MG63 (cell line): ENCODE measurements around the gene CREB3L4. TPM values are rescaled to one million over a fixed set of nuclear protein-coding genes. Genes with fewer than 3 reads are reported as not detected.
A peak's percentile ranks its signal among the peaks of the same experiment; 100 is the strongest.

ENCODE experiments used
- DNase-seq: peaks from one replicate; pipeline ENCODE4 v3.0.0-alpha.2; 2020
- H3K27me3 ChIP-seq: fragments of 250-450 bp; sonication (Bioruptor Pico); 2 replicates; pipeline ENCODE4 v1.5.1; 2020; ENCODE audit warnings: mild to moderate bottlenecking, moderate library complexity
- H3K36me3 ChIP-seq: fragments of 250-450 bp; sonication (Bioruptor Pico); 2 replicates; pipeline ENCODE4 v1.5.1; 2020; ENCODE audit warnings: mild to moderate bottlenecking, moderate library complexity
- H3K4me3 ChIP-seq: fragments of 250-450 bp; sonication (Bioruptor Pico); 2 replicates; pipeline ENCODE4 v1.5.1; 2020; ENCODE audit warnings: mild to moderate bottlenecking, moderate library complexity
- H3K9me3 ChIP-seq: fragments of 250-450 bp; sonication (Bioruptor Pico); 2 replicates; pipeline ENCODE4 v1.5.1; 2020; ENCODE audit warnings: mild to moderate bottlenecking, moderate library complexity
- total RNA-seq: library from RNA; depleted of rRNA; stranded (reverse); fragments of >200 nt; shearing (Covaris generic); gene quantifications from 2 replicates; pipeline ENCODE4 v1.2.3, GENCODE V29; 2014; ENCODE audit warnings: low replicate concordance; rRNA removed

CREB3L4 gene, protein sequence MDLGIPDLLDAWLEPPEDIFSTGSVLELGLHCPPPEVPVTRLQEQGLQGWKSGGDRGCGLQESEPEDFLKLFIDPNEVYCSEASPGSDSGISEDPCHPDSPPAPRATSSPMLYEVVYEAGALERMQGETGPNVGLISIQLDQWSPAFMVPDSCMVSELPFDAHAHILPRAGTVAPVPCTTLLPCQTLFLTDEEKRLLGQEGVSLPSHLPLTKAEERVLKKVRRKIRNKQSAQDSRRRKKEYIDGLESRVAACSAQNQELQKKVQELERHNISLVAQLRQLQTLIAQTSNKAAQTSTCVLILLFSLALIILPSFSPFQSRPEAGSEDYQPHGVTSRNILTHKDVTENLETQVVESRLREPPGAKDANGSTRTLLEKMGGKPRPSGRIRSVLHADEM
- total RNA-seq, result 12.8 and 35.3 TPM in 2 replicates

DNA sequence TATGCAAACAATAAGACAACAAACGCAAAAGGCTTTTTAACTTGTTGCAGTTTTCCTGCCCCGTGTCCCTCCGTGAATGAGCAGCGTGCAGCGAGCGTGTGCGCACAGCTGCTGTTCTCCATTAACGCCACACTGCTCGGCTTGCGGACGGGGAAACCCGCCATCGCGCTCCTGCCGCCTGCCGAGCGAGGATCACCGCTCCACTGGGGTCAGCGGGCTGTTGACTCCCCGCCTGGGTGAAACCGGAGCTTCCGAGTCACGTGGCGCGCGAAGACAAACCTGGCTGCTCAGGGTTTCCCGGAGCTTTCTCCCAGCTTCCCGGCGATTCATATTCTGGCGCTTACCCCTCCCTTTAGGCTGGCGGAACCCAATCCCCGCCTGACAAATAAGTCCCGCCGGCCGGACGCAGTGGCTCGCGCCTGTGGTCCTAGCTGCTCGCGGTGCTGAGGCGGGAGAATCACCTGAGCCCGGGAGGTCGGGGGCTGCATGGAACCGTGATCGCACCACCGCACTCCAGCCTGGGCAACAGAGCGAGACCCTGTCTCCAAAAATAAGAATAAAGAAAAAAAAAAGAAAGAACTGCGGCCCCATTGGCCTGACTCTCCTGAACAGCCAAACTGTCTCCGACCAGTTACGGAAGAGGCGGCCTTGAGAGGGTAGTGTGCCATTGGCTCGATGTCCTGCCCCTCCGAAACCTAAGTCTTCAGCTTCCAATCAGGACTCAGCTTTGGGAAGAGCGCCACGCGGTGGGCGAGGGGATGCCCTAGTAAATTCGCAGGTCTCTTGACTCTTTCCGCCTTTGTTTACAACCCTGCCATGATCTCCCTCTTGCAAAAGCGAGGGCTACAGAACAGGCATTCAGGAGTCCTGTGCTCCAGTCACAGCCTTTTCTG is at the start of gene CREB3L4:
Gene CREB3L4 (plus strand): TSS at position 796 of the 893 bp plus-strand sequence. CDS start 624 bp downstream, outside the sequence.
- Histone ChIP-seq H3K27me3 (no peaks in the 10 kb centered on the region), H3K4me3 (peak within 1 kb of the TSS; percentile 63), H3K36me3 (peaks cover 5% of the 10 kb centered on the region), H3K9me3 (no peaks in the 10 kb centered on the region)
- peak; percentile 98 for DNase-seq

DNA sequence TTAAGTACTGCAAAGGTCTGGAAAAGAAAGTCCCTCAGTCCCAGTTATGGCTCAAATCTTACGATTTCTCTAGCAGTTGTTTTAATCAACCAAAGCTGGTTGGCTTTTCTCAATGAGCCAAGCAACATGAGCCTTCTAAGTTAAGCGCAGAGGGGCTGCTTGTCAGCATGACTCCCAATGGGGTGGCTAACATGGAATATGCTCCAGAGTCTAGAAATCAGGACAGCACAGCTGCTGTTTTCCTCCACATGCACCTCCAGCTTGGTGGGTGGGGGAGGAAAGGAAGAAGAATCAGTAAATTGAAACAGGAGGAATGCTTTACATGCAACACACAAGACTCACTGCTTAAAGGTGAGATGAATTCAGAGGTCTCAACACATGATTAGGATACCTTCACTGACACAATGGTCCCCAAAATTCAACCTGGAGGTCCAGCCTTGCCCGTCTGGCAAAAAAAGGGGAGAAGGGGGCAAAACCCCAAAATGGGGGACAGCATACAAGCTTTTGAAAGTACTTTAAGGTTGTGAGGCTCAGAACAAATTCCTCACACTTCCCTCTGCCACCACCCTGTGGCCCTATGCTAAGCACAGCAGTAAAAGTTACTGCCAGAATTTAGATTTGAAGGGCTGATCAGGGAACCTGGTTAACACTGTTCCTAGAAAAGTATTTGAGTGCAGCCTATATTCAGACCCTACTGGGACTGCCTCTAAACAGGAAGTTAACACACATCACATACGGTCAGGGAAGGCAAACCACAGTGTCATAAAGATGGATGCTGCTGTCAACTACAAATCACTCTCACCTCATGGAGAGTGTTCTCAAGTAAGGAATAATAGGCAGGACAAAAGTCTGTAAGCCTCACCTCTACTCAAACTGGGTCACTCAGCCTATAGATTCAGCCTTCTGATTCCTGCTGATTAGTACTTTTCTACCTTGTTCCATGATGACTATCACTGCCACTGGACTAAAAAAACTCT is 47.5 kb upstream of the CREB3L4 start:
- no peaks in the 10 kb centered on the region; the same call in 1 of the 2 replicates for H3K27me3 ChIP-seq
- H3K36me3 ChIP-seq, result peaks cover 18% of the 10 kb centered on the region
- no peak overlapping the region; the same call in 1 of the 2 replicates for H3K4me3 ChIP-seq
- no peak for DNase-seq
- no peaks in the 10 kb centered on the region for H3K9me3 ChIP-seq

DNA sequence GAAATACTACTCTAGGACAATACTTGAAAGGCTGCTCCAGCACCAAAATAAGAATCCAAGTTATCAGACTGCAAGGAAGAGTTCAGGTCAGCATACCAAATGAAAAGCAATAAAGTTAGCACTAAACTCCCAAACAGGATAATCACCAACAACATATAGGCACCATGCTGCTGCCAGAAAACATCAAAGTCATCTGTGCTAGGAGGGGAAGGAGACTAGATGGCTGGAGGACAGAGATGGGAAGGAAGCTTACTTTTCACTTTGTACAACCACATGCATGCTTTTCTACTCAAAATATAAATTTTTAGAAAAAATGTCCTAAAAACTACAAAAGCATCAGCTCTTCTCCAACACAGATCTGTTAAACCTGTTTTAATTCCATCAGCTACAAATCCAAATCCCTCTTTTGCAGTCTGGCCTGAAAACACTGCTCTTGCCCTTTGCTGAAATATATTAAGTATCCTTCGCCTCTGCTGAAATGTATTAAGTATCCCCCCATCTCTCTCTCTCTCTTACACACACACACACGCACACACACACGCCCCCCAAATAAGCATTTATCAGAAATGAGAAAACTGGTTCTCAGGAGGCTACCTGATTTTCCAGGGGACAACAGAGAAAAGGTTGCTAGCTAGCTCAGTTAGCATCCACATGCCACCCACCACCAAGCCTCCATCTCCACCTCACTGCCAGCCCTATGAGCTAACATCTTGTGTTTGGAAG is 46.5 kb upstream of the CREB3L4 start:
- Histone ChIP-seq H3K36me3 (peaks cover 16% of the 10 kb centered on the region), H3K9me3 (no peaks in the 10 kb centered on the region), H3K27me3 (no peaks in the 10 kb centered on the region; the same call in 1 of the 2 replicates), H3K4me3 (peak overlapping the region; percentile 69)
- no peak for DNase-seq

DNA sequence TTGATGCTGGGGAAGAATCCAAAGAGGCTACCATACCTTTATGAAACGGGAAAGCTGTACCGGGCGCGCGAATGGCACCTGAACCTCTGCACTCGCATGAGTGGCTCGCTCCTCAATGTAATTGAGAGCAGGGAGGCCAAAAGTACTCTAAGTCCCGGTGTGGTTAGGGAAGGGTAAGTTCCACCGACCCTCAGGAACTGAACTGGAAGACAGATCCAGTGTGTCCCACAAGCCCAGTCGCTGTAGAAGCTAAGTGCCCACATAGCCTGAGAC is 46.0 kb upstream of the CREB3L4 start:
- H3K27me3 ChIP-seq, result no peaks in the 10 kb centered on the region; the same call in 1 of the 2 replicates
- peak overlapping the region; percentile 69 for H3K4me3 ChIP-seq
- no peaks in the 10 kb centered on the region for H3K9me3 ChIP-seq
- DNase-seq, result no peak
- H3K36me3 ChIP-seq, result peaks cover 16% of the 10 kb centered on the region

DNA sequence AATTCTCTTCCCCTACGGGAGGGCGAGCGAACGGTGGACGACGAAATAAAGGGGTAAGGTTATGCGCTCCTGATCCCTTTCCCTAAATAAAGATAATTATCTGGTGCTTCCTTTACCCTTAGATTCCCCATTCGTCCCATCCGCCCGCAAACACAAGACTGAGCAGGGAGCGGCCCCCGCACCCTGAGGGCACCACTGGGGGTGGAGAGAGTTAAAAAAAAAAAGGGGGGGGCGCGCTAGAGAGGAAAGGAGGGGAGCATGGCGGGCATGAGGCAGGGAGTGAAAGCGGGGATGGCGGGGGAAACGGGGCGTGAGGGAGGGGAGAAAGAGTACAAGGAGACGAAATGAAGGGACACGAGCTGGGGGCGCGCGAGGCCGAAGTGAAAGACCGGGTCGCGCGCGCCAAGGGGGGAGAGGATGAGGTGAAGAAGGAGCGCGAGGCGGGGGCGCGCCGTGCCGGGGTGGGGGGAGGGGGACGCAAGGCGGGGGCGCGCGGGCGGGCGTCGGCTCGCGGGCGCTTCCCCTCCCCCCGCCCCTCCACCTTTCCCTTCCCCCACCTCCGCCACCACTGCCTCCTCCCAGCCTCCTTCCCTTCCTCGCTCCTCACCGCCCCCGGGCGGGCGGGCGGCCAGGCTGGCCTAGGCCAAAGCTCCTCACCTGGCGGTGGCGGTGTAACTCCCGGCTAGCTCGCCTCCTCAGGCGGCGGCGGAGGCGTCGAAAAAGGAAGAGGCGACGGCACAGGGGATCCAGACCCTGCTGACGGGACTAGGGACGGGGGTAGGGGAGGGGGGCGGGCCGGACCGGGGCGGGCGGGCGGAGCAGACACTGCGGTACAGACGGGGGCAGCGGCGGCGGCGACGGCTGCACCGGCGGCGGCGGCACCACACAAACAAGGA is 45.4 kb upstream of the CREB3L4 start:
- Histone ChIP-seq H3K4me3 (peak overlapping the region; percentile 69), H3K9me3 (no peaks in the 10 kb centered on the region), H3K27me3 (no peaks in the 10 kb centered on the region; the same call in 1 of the 2 replicates), H3K36me3 (peaks cover 16% of the 10 kb centered on the region)
- no peak for DNase-seq

DNA sequence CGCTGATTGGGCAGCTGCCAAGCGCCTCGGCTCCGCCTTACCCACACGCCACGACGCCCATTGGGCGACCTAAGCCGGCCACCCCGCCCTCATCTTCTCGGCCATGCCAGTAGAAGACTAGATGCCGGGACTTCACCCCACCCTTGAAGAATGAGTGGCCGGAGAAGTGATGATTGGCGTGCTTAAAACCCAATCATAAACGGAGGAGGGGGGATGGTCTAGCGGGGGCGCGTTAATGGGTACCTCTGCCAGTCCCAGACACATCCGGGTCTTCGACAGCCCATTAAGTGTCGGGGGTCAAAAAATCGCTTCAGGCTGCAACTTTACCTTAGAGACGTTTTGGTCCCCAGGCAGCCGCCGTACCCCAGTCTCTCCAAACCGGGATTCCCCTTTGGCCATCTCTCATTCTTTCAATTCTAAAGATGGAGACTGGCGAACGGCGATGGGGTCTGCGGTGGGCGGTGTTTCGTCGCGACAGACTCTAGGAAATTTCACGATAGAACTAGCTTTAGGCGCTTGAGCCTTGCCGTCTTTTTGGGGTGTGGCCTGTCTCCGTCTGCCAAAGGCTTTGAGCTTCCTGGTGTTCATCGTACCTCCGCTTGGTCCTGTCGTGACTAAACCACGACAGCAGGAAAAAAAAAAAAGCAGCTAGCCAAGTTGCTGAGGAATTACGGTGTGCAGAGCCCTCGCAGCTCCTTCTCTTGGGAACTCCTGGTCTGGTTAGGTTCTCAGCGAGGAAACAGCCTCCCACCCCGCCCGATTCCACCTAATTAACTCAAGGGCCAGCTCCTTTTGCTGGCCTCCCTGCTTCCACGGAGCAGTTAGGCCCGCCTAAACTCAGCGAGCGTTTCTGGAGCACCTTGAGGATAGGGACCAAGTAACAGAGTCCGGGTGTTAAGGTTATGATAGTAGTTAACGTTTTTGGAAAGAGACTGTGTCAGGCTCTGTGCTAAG is 44.5 kb upstream of the CREB3L4 start, which contains the start of gene GATAD2B:
Gene GATAD2B (minus strand): TSS at position 1 of the 954 bp plus-strand sequence. CDS start 94,625 bp downstream, outside the sequence.
- Histone ChIP-seq H3K4me3 (peak within 1 kb of the TSS; percentile 69), H3K36me3 (peaks cover 8% of the 10 kb centered on the region), H3K27me3 (no peaks in the 10 kb centered on the region), H3K9me3 (no peaks in the 10 kb centered on the region)
- DNase-seq, result peak; percentile 100

DNA sequence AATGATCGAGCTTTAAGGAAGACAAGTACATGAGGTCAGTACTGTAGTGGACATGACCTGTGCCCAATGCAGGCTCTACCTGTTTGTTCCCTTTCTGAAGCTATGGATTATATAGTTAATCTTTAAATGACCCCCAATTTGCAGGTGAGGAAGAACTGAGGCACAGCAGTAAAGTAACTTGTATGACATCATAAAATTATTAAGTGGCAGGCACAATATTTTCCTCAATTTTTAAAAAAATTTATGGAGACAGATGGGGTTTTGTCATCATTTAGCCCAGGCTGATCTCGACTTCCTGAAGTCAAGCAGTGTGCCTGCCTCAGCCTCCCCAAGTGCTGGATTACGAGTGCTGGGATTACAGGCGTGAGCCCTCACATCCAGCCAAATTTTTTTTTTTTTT is 41.3 kb upstream of the CREB3L4 start:
- no peak overlapping the region for H3K4me3 ChIP-seq
- no peaks in the 10 kb centered on the region for H3K9me3 ChIP-seq
- no peaks in the 10 kb centered on the region for H3K27me3 ChIP-seq
- DNase-seq, result no peak
- H3K36me3 ChIP-seq, result peaks cover 12% of the 10 kb centered on the region

DNA sequence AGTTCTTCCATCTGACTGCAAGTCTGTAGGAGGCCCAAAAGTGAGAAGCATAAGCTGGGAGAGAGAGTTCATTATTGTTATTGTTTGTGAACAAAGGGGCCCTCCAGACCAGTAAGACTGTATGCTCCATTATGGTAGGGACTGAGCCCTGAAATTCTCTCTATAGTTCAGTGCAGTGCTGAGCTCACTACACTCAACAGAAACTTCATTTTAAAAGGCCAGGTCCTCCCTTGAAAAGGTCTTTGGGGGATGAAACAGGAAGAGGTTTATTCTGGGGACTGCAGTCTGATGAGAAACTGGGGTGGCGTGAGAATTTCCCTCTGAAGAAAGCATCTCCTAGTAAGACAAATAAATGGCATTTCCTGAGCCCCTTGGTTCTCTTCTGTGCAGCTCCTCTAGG is 39.5 kb upstream of the CREB3L4 start:
- no peaks in the 10 kb centered on the region for H3K27me3 ChIP-seq
- no peak overlapping the region for H3K4me3 ChIP-seq
- peaks cover 16% of the 10 kb centered on the region for H3K36me3 ChIP-seq
- no peak for DNase-seq
- no peaks in the 10 kb centered on the region for H3K9me3 ChIP-seq

DNA sequence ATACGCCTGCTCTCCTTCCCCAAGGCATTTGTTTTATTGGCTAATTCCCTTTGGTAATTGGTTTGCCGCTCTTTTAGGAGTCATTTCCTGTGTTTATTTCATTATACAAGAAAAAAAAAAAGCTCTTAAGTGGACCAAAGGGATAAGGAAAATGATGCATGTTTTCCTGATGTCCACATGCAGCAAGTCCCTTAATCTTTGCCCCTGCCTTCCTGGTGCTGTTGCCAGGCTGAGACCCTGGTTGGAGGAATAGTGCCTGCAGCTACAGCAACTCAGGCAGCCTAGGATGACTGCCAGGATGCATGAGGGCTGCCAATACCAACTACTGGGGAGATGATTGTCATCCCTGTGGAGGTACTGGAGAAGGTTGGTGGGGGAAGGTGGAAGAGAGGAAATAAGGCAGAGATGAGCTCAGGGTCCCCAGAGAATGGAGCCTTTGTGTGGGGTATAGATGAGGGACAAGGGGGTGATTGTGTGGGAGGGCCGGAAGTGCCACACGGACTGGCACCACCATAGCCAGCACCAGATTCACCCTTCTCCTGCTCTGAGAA is 38.8 kb upstream of the CREB3L4 start:
- no peaks in the 10 kb centered on the region for H3K27me3 ChIP-seq
- H3K36me3 ChIP-seq, result peaks cover 16% of the 10 kb centered on the region
- H3K9me3 ChIP-seq, result no peaks in the 10 kb centered on the region
- H3K4me3 ChIP-seq, result no peak overlapping the region
- DNase-seq, result peak; percentile 58

DNA sequence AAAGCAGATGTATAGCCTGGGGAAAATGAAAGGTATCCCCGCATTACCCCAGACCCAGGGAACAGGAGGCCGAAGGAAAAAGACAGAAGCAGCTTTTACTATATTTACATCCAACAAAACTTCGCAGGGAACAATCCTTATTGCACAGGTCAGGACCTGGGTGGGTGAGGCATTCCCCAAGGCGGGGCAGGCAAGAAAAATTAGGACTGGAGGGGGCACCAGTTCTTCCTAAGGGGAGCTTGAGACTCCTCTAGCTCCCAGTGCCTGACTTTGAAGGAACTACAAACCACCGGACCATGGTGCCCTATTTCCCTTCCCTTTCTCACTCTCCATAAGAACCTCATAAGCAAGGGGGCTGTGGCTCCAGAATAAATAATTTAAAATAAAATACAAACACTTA is 38.3 kb upstream of the CREB3L4 start:
- no peaks in the 10 kb centered on the region for H3K9me3 ChIP-seq
- no peak overlapping the region for H3K4me3 ChIP-seq
- DNase-seq, result no peak
- no peaks in the 10 kb centered on the region for H3K27me3 ChIP-seq
- H3K36me3 ChIP-seq, result peaks cover 22% of the 10 kb centered on the region

DNA sequence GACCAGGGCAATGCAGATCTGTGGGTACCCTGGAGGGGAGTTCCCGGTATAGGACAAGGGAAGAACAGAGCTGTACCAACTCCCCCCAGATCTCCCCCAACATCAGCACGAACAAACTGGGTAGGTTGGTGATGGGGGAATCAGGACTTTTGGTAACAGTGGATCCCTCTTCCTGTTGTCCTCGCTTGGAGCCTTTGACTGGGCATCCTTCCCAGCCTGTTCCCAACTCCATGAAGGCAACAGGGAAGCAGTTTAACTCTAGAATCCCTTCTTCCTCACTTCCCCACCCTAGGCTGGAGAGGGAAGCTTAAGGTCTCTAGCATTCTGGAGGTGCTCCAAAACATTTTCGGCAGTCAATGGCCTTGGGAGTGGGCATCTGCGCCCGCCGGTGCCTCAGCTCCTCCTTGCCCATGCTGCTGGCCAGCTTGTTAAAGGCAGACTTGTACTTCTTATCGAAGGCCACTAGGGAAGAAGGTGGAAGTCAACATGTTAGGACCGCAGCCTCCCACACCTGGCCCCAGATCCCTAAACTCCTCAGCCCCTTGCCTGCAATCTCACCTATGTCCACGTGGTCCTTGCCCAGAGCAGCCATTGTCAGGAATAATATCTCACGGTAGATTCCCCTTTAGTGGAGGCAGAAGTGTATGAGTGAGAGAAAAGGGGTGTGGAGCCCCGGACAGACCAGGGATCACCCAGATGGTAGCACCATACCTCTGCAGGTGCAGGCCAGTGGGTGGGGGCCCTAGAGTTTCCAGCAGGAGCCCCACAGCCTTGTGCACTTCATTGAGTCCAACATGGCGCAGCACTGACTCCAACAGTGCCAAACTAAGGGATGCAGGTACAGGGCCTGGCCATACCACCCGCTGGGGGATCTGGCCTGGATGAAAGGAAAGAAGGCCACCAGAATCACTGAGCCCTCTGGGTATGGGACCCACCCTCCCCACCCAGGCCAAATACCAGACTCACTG is 37.4 kb upstream of the CREB3L4 start:
- no peaks in the 10 kb centered on the region for H3K9me3 ChIP-seq
- DNase-seq, result no peak
- peaks cover 24% of the 10 kb centered on the region for H3K36me3 ChIP-seq
- no peak overlapping the region for H3K4me3 ChIP-seq
- no peaks in the 10 kb centered on the region for H3K27me3 ChIP-seq

DNA sequence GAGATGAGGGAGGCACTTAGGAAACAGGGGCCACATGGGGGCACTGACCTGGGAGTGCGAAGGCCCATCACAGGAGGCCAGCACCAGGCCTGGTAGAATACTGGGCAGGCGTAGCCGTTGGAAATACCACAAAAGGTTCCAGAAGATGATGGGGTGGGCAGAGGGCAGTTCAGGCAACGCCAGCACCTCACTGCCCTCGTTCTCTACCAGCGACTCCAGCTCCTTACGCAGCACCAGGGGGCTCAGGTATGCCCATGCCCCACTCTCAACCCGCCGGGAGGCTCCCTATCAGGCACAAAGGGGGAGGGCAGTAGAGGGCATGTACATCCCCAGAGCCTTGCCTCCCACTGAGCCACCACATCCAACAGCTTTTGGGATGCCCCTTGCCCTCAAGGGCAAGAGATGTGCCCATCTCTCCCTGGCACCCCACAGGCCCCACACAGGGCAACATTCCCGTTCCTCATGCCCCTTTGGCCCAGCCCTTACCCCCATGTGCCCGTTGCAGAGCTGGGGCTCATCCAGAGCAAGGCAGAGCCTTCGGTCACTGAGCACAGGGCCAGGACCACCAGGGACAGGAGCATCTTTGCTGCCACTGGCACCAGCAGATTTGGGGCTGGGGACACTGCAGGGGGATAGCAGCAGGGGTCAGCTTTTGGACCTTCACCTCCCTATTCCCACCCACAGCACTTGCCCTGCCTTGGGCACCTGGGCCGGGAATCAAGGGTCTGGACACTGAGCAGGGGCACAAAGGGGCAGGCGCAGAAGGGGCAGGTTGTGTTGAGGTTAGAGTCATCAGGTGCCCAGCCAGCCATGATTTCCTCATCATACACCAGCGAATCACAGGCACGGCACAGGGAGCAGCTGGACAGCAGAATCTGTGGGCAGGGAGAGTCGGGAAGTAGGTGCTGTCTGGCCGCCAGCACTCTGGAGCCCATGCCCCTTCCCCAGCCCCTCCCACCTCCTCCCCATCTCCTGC is 35.3 kb upstream of the CREB3L4 start:
- Histone ChIP-seq H3K36me3 (peaks cover 45% of the 10 kb centered on the region), H3K27me3 (no peaks in the 10 kb centered on the region), H3K9me3 (no peaks in the 10 kb centered on the region), H3K4me3 (no peak overlapping the region)
- no peak for DNase-seq
